K562 (cell line): ENCODE results near the gene IRAG1. TPM values are rescaled to one million over a fixed set of nuclear protein-coding genes. Genes with fewer than 3 reads are reported as not detected.

Source experiments
- BDP1 ChIP-seq: IDR thresholded peaks from 3 replicates; pipeline ENCODE4 v1.6.1; 2011; ENCODE audit not compliant: insufficient read length, insufficient read depth
- EP300 ChIP-seq: IDR thresholded peaks from 2 replicates; pipeline ENCODE4 v1.6.1; 2012; ENCODE audit warnings: low read length, improper control_type of control experiment
- MTA3 ChIP-seq: fragments of 450-650 bp; formaldehyde crosslinking; IDR thresholded peaks from 2 replicates; pipeline ENCODE4 v1.6.1; 2017; ENCODE audit warnings: mild to moderate bottlenecking, borderline replicate concordance
- NFE2 ChIP-seq: IDR thresholded peaks from 2 replicates; pipeline ENCODE4 v1.6.1; 2014; ENCODE audit warnings: antibody characterized with exemption, low read depth
- NR3C1 ChIP-seq: sonication (generic); formaldehyde crosslinking; IDR thresholded peaks from 2 replicates; pipeline ENCODE4 v1.8.1; 2022; ENCODE audit warnings: missing genetic modification reagents
- RFX7 ChIP-seq: fragments of 250-450 bp; sonication (Bioruptor Pico); IDR thresholded peaks from 2 replicates; pipeline ENCODE4 v1.5.1; 2021; ENCODE audit warnings: mild to moderate bottlenecking
- SMARCE1 ChIP-seq: fragments of 450-650 bp; IDR thresholded peaks from 2 replicates; pipeline ENCODE4 v1.7.1; 2016; ENCODE audit warnings: mild to moderate bottlenecking
- U2AF1 ChIP-seq: fragments of 200-400 bp; formaldehyde crosslinking; optimal IDR thresholded peaks from 2 replicates; pipeline ENCODE3; 2017; ENCODE audit warnings: mild to moderate bottlenecking, low read depth, low read length, moderate library complexity
- YBX1 ChIP-seq: fragments of 450-650 bp; IDR thresholded peaks from 2 replicates; pipeline ENCODE4 v1.7.1; 2016; ENCODE audit warnings: mild to moderate bottlenecking
- ZBTB17 ChIP-seq: fragments of 450-650 bp; formaldehyde crosslinking; IDR thresholded peaks from 2 replicates; pipeline ENCODE4 v1.4.0; 2020; ENCODE audit warnings: mild to moderate bottlenecking
- ZNF316 ChIP-seq: fragments of 450-650 bp; IDR thresholded peaks from 2 replicates; pipeline ENCODE4 v1.6.1; 2016
- polyA plus RNA-seq, 8 experiments: library from polyadenylated mRNA; depleted of rRNA in 4 of 8; stranded (reverse) in 5 of 8; unstranded in 3 of 8; fragments of >200 nt; fragmentation: Nextera tagmentation in 2 of 8; fragmentation: Illumina TruSeq in 1 of 8; extraction: Ambion mirVana in 2 of 8; extraction: Trizol in 1 of 8; gene quantifications; 2 replicates each; pipeline versions ENCODE4 v1.2.1 to v1.2.3, GENCODE V29; 2011 to 2014; ENCODE audit warnings: inconsistent platforms in 1 of 8, missing spikeins in 1 of 8
- total RNA-seq, 7 experiments: library from RNA; depleted of rRNA in 6 of 7; stranded (reverse); fragments of >200 nt in 6 of 7; fragmentation: Illumina TruSeq in 2 of 7; extraction: Trizol in 2 of 7; gene quantifications; 2 replicates each; pipeline versions ENCODE4 v1.2.1 to v1.2.3, GENCODE V29; 2011 to 2021; ENCODE audit warnings: low replicate concordance in 1 of 7
- TF ChIP-seq, protein P1 (sequence below): fragments of 200-800 bp; sonication (Bioruptor generic); IDR thresholded peaks from 2 replicates; pipeline ENCODE4 v1.6.1; 2017; ENCODE audit warnings: missing genetic modification characterization, missing compliant biosample characterization
- TF ChIP-seq, protein P2 (sequence below): fragments of 450-650 bp; IDR thresholded peaks from 2 replicates; pipeline ENCODE4 v1.6.1; 2016; ENCODE audit warnings: mild to moderate bottlenecking, moderate library complexity

Gene IRAG1
- total and polyA plus RNA-seq, 9 of the 15 experiments (the other 6 are each of a cell fraction or from before 2014, with no cell fraction given), result 0.01 to 0.22 (median 0.09) TPM; not detected in 1

DNA sequence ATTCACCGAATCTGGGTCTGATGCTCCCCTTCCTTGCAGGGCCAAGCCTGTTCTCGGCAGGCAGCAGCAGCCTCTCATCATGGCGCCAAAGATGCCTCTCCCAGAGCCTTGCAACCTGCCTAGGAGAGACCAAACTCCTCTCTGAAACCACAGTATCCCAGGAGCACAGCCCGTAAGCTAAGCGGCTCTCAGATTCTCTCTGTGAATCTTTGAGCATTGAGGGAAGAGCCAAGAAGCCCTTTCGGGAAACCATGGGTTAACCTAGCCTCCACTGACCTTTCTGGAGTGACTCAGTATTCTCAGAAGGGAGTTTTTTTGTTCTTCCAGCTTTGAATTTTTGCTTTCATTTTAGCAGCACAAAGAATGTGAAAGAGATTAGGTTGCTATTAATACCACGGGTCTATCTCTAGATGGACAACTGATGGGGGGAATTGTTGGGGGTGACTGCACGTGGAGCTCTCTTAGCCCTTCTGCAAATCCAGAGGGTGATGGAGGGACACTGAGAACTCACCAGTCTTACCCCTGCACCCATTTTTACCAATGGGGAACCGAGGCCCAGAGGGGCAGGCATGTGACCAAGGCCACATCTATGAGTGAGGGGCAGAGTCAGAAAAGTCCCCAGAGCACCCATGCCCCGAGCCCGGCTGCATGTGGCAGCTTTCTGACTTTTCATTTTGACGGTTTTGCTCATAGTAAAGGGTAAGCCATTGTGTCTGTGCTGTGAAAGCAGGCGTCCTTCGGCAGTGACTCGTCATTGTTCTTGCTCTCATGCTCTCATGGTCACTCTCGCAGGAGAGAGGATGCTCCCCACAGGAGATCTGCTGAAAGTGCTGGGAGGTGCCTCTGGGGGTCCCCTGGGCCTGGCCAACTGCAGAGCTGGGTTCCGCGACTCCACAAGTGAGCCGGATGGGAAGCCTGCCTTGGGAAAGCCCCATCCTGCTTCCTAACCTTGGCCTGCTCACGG is 36.0 kb downstream of the IRAG1 start (continued):
- TF ChIP-seq, protein P1, sequence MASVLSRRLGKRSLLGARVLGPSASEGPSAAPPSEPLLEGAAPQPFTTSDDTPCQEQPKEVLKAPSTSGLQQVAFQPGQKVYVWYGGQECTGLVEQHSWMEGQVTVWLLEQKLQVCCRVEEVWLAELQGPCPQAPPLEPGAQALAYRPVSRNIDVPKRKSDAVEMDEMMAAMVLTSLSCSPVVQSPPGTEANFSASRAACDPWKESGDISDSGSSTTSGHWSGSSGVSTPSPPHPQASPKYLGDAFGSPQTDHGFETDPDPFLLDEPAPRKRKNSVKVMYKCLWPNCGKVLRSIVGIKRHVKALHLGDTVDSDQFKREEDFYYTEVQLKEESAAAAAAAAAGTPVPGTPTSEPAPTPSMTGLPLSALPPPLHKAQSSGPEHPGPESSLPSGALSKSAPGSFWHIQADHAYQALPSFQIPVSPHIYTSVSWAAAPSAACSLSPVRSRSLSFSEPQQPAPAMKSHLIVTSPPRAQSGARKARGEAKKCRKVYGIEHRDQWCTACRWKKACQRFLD, result peak; percentile 51; the same call in 1 of the 2 replicates
- TF ChIP-seq RFX7 (CRISPR knock-in tag), result no peak
- TF ChIP-seq YBX1, result no peak
- no peak for TF ChIP-seq NR3C1 (CRISPR knock-in tag)
- no peak for TF ChIP-seq ZBTB17 (CRISPR knock-in tag)
- TF ChIP-seq NFE2, result peak; percentile 86
- TF ChIP-seq BDP1, result no peak
- peak; percentile 56 for TF ChIP-seq ZNF316
- TF ChIP-seq SMARCE1, result peak; percentile 66
- 0 out of 2 replicates have a peak, but pooled peaks have one; percentile 26 for TF ChIP-seq MTA3
- TF ChIP-seq U2AF1, result no peak
- TF ChIP-seq, protein P2, sequence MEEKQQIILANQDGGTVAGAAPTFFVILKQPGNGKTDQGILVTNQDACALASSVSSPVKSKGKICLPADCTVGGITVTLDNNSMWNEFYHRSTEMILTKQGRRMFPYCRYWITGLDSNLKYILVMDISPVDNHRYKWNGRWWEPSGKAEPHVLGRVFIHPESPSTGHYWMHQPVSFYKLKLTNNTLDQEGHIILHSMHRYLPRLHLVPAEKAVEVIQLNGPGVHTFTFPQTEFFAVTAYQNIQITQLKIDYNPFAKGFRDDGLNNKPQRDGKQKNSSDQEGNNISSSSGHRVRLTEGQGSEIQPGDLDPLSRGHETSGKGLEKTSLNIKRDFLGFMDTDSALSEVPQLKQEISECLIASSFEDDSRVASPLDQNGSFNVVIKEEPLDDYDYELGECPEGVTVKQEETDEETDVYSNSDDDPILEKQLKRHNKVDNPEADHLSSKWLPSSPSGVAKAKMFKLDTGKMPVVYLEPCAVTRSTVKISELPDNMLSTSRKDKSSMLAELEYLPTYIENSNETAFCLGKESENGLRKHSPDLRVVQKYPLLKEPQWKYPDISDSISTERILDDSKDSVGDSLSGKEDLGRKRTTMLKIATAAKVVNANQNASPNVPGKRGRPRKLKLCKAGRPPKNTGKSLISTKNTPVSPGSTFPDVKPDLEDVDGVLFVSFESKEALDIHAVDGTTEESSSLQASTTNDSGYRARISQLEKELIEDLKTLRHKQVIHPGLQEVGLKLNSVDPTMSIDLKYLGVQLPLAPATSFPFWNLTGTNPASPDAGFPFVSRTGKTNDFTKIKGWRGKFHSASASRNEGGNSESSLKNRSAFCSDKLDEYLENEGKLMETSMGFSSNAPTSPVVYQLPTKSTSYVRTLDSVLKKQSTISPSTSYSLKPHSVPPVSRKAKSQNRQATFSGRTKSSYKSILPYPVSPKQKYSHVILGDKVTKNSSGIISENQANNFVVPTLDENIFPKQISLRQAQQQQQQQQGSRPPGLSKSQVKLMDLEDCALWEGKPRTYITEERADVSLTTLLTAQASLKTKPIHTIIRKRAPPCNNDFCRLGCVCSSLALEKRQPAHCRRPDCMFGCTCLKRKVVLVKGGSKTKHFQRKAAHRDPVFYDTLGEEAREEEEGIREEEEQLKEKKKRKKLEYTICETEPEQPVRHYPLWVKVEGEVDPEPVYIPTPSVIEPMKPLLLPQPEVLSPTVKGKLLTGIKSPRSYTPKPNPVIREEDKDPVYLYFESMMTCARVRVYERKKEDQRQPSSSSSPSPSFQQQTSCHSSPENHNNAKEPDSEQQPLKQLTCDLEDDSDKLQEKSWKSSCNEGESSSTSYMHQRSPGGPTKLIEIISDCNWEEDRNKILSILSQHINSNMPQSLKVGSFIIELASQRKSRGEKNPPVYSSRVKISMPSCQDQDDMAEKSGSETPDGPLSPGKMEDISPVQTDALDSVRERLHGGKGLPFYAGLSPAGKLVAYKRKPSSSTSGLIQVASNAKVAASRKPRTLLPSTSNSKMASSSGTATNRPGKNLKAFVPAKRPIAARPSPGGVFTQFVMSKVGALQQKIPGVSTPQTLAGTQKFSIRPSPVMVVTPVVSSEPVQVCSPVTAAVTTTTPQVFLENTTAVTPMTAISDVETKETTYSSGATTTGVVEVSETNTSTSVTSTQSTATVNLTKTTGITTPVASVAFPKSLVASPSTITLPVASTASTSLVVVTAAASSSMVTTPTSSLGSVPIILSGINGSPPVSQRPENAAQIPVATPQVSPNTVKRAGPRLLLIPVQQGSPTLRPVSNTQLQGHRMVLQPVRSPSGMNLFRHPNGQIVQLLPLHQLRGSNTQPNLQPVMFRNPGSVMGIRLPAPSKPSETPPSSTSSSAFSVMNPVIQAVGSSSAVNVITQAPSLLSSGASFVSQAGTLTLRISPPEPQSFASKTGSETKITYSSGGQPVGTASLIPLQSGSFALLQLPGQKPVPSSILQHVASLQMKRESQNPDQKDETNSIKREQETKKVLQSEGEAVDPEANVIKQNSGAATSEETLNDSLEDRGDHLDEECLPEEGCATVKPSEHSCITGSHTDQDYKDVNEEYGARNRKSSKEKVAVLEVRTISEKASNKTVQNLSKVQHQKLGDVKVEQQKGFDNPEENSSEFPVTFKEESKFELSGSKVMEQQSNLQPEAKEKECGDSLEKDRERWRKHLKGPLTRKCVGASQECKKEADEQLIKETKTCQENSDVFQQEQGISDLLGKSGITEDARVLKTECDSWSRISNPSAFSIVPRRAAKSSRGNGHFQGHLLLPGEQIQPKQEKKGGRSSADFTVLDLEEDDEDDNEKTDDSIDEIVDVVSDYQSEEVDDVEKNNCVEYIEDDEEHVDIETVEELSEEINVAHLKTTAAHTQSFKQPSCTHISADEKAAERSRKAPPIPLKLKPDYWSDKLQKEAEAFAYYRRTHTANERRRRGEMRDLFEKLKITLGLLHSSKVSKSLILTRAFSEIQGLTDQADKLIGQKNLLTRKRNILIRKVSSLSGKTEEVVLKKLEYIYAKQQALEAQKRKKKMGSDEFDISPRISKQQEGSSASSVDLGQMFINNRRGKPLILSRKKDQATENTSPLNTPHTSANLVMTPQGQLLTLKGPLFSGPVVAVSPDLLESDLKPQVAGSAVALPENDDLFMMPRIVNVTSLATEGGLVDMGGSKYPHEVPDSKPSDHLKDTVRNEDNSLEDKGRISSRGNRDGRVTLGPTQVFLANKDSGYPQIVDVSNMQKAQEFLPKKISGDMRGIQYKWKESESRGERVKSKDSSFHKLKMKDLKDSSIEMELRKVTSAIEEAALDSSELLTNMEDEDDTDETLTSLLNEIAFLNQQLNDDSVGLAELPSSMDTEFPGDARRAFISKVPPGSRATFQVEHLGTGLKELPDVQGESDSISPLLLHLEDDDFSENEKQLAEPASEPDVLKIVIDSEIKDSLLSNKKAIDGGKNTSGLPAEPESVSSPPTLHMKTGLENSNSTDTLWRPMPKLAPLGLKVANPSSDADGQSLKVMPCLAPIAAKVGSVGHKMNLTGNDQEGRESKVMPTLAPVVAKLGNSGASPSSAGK, result peak; percentile 79
- TF ChIP-seq EP300, result peak; percentile 67
